Activated CD8-positive, alpha-beta T cell treated with anti-CD3 and anti-CD28 coated beads for 36 hours (primary cell): Measurements from ENCODE around the gene EEF1E1. TPM values are rescaled to one million over a fixed set of nuclear protein-coding genes. Genes with fewer than 3 reads are reported as not detected.

Experiments
- ATAC-seq: fragments of 200-7000 bp; cut with Tn5 transposase; one replicate; pipeline ENCODE4 v1.10.0; 2021; ENCODE audit warnings: mild to moderate bottlenecking, moderate library complexity
- CTCF ChIA-PET: fragments of 350-600 bp; sonication (Branson Sonifier 250); formaldehyde crosslinking; loops from one replicate; lab custom pipeline; 2021; ENCODE audit warnings: antibody characterized with exemption; lab: Charles Lee
- POLR2A ChIA-PET: fragments of 350-600 bp; sonication (Branson Sonifier 250); formaldehyde crosslinking; loops from one replicate; lab custom pipeline; 2021; ENCODE audit warnings: antibody characterized with exemption; lab: Charles Lee
- DNase-seq: peaks from one replicate; pipeline ENCODE4 v3.0.0-alpha.2; 2020
- H3K27ac Mint-ChIP-seq: one replicate; pipeline ENCODE4 v1.8.0; 2021; ENCODE audit warnings: mild to moderate bottlenecking, mixed read lengths
- H3K27me3 Mint-ChIP-seq: one replicate; pipeline ENCODE4 v1.8.0; 2021; ENCODE audit warnings: mixed read lengths
- H3K36me3 Mint-ChIP-seq: one replicate; pipeline ENCODE4 v1.8.0; 2021; ENCODE audit warnings: low read depth, mixed read lengths
- H3K4me1 Mint-ChIP-seq: one replicate; pipeline ENCODE4 v1.8.0; 2021; ENCODE audit warnings: low read depth, mixed read lengths
- H3K4me3 Mint-ChIP-seq: one replicate; pipeline ENCODE4 v1.8.0; 2021; ENCODE audit warnings: mild to moderate bottlenecking, moderate library complexity, mixed read lengths
- H3K9me3 Mint-ChIP-seq: one replicate; pipeline ENCODE4 v1.8.0; 2021; ENCODE audit warnings: mixed read lengths
- CTCF ChIP-seq: fragments of 200-600 bp; IDR thresholded peaks from one replicate; pipeline ENCODE4 v1.8.0; 2022; ENCODE audit warnings: antibody characterized with exemption, mild to moderate bottlenecking
- intact Hi-C: fragments of 100-400 bp; cut with micrococcal nuclease; formaldehyde crosslinking; loops from one replicate; pipeline ENCODE4 v1.10.0; 2022
- total RNA-seq, 2 experiments: library from RNA; stranded (reverse); gene quantifications; one replicate each; pipeline ENCODE4 v1.2.3, GENCODE V29; 2021

Gene EEF1E1
- total RNA-seq, 2 experiments from 2014 or later: 73.7 to 76.8 TPM

- ChIA-PET POLR2A (no interaction called here), CTCF (no interaction called here)
- H3K27me3 Mint-ChIP-seq: peaks cover 28% of the 10 kb centered on the region
- H3K9me3 Mint-ChIP-seq: no peaks in the 10 kb centered on the region
- TF ChIP-seq CTCF: no peak
- H3K4me1 Mint-ChIP-seq: no peaks in the 10 kb centered on the region
- intact Hi-C loops: loop anchor here (10.0 kb wide), 1 partner anchor 326 kb away; the partner anchor contains the start of gene SLC35B3
- ATAC-seq (no peak), DNase-seq (no peak)
- H3K36me3 Mint-ChIP-seq: no peaks in the 10 kb centered on the region
- no peak overlapping the region for H3K4me3 Mint-ChIP-seq
- H3K27ac Mint-ChIP-seq: no peak overlapping the region
Observed at GRCh38 chr6:8108759-8109539, 6.6 kb upstream of the EEF1E1 start.

- Mint-ChIP-seq H3K36me3 (no peaks in the 10 kb centered on the region), H3K27ac (no peak overlapping the region), H3K4me3 (no peak overlapping the region), H3K4me1 (peaks cover under 1% of the 10 kb centered on the region), H3K27me3 (peaks cover 28% of the 10 kb centered on the region), H3K9me3 (no peaks in the 10 kb centered on the region)
- intact Hi-C loops: loop anchor here (10.0 kb wide), 1 partner anchor 327 kb away; the partner anchor contains the start of gene SLC35B3
- CTCF ChIA-PET: no interaction called here
- DNase-seq (no peak), ATAC-seq (no peak)
- no peak for TF ChIP-seq CTCF
- POLR2A ChIA-PET: no interaction called here
Observed at GRCh38 chr6:8108031-8108660, 5.8 kb upstream of the EEF1E1 start.

- H3K4me1 Mint-ChIP-seq: peaks cover 13% of the 10 kb centered on the region
- no peaks in the 10 kb centered on the region for H3K9me3 Mint-ChIP-seq
- TF ChIP-seq CTCF: no peak
- peaks cover 28% of the 10 kb centered on the region for H3K27me3 Mint-ChIP-seq
- DNase-seq (no peak), ATAC-seq (no peak)
- H3K4me3 Mint-ChIP-seq: no peak overlapping the region
- ChIA-PET POLR2A (no interaction called here), CTCF (no interaction called here)
- H3K36me3 Mint-ChIP-seq: peaks cover 7% of the 10 kb centered on the region
- no peak overlapping the region for H3K27ac Mint-ChIP-seq
- intact Hi-C loops: loop anchor here (10.0 kb wide), 1 partner anchor 329 kb away; the partner anchor contains the start of gene SLC35B3
Observed at GRCh38 chr6:8105791-8106190, 3.4 kb upstream of the EEF1E1 start.

GRCh38 chr6:8103726-8104125, 1.4 kb upstream of the EEF1E1 start:
- ChIA-PET POLR2A (no interaction called here), CTCF (no interaction called here)
- no peak for ATAC-seq
- Mint-ChIP-seq H3K36me3 (peaks cover 19% of the 10 kb centered on the region), H3K27me3 (peaks cover 26% of the 10 kb centered on the region), H3K4me3 (no peak overlapping the region), H3K27ac (no peak overlapping the region), H3K9me3 (no peaks in the 10 kb centered on the region), H3K4me1 (peaks cover 26% of the 10 kb centered on the region)
- intact Hi-C loops: loop anchor here (5.0 to 10.0 kb wide), 2 partner anchors 41 to 331 kb away; partner anchors contain the start of genes BLOC1S5 and SLC35B3
- no peak for DNase-seq
- no peak for TF ChIP-seq CTCF
